PC-3 (cell line): ENCODE data around the gene RASL10B. TPM values are rescaled to one million over a fixed set of nuclear protein-coding genes. Genes with fewer than 3 reads are reported as not detected.

Source experiments
- ATAC-seq: fragments of 200-7000 bp; cut with Tn5 transposase; 2 replicates; pipeline ENCODE4 v1.9.1; 2020; ENCODE audit warnings: mild to moderate bottlenecking, moderate library complexity
- BruUV-seq: library from RNA; stranded (reverse); fragments of 400-500 nt; replicated peaks from 2 replicates; lab custom pipeline; 2021; lab: Mats Ljungman, UMichigan
- CTCF ChIA-PET: fragments of 300-600 bp; sonication (Branson Sonifier 250); formaldehyde crosslinking; loops from one replicate; lab custom pipeline; 2022; ENCODE audit warnings: antibody characterized with exemption; lab: Charles Lee
- POLR2A ChIA-PET: fragments of 300-600 bp; sonication (Branson Sonifier 250); formaldehyde crosslinking; loops from one replicate; lab custom pipeline; 2022; ENCODE audit warnings: antibody characterized with exemption; ENCODE audit not compliant: unreplicated experiment; lab: Charles Lee
- DNase-seq: peaks from one replicate; pipeline ENCODE4 v3.0.0-alpha.2; 2015
- H2AFZ ChIP-seq: fragments of 300-600 bp; sonication (generic); 2 replicates; pipeline ENCODE4 v1.6.0; 2016; ENCODE audit warnings: antibody characterized with exemption, low read length
- H3F3A ChIP-seq: fragments of 300-600 bp; sonication (generic); one replicate; pipeline ENCODE4 v1.6.0; 2017; ENCODE audit warnings: antibody characterized with exemption, low read length, control low read depth, mild to moderate bottlenecking; ENCODE audit not compliant: unreplicated experiment
- H3K27ac ChIP-seq: fragments of 300-600 bp; sonication (generic); 2 replicates; pipeline ENCODE4 v1.5.1; 2016; ENCODE audit warnings: mild to moderate bottlenecking, low read length
- H3K27me3 ChIP-seq: fragments of 300-600 bp; sonication (generic); 2 replicates; pipeline ENCODE4 v1.6.1; 2016; ENCODE audit warnings: low read length, mixed read lengths
- H3K36me3 ChIP-seq: fragments of 300-600 bp; sonication (generic); 2 replicates; pipeline ENCODE4 v1.6.1; 2016; ENCODE audit warnings: low read depth, mixed run types, low read length, mixed read lengths
- H3K4me1 ChIP-seq: fragments of 300-600 bp; sonication (generic); 2 replicates; pipeline ENCODE4 v1.5.1; 2016; ENCODE audit warnings: low read length; ENCODE audit not compliant: insufficient read depth
- H3K4me2 ChIP-seq: fragments of 300-600 bp; sonication (generic); 2 replicates; pipeline ENCODE4 v1.6.0; 2016; ENCODE audit warnings: low read length
- H3K4me3 ChIP-seq: fragments of 300-600 bp; sonication (generic); 2 replicates; pipeline ENCODE4 v1.5.1; 2016; ENCODE audit warnings: mild to moderate bottlenecking, low read length, mixed read lengths
- H3K79me2 ChIP-seq: fragments of 300-600 bp; sonication (generic); 2 replicates; pipeline ENCODE4 v1.6.1; 2017; ENCODE audit warnings: low read length, mixed read lengths
- H3K9ac ChIP-seq: fragments of 300-600 bp; sonication (generic); 2 replicates; pipeline ENCODE4 v1.6.0; 2016; ENCODE audit warnings: mild to moderate bottlenecking, low read length
- H3K9me2 ChIP-seq: fragments of 300-600 bp; sonication (generic); replicated peaks from 2 replicates; pipeline ENCODE4 v1.6.1; 2016; ENCODE audit warnings: mixed run types, low read length, mixed read lengths
- H3K9me3 ChIP-seq: fragments of 300-600 bp; sonication (generic); 2 replicates; pipeline ENCODE4 v1.6.1; 2016; ENCODE audit warnings: low read length, mixed read lengths
- H4K20me1 ChIP-seq: fragments of 300-600 bp; sonication (generic); 2 replicates; pipeline ENCODE4 v1.6.1; 2016; ENCODE audit warnings: low read length, mixed read lengths
- CTCF ChIP-seq: fragments of 300-600 bp; sonication (generic); conservative IDR thresholded peaks from 2 replicates; pipeline ENCODE4 v1.5.1; 2017; ENCODE audit warnings: antibody characterized with exemption, low read depth, mild to moderate bottlenecking, low read length
- EZH2 ChIP-seq: fragments of 300-600 bp; sonication (generic); IDR thresholded peaks from one replicate; pipeline ENCODE4 v1.6.1; 2017; ENCODE audit warnings: antibody characterized with exemption, mild to moderate bottlenecking, low read length; ENCODE audit not compliant: unreplicated experiment
- EZH2phosphoT487 ChIP-seq: fragments of 300-600 bp; sonication (generic); IDR thresholded peaks from 2 replicates; pipeline ENCODE4 v1.6.1; 2018; ENCODE audit warnings: mild to moderate bottlenecking, antibody characterized with exemption, low read length, borderline replicate concordance
- intact Hi-C: fragments of 100-400 bp; cut with micrococcal nuclease; formaldehyde crosslinking; loops from 2 replicates; pipeline ENCODE4 v1.9.0; 2023
- total RNA-seq: library from RNA; depleted of rRNA; stranded (reverse); fragments of >200 nt; gene quantifications from 2 replicates; pipeline ENCODE4 v1.2.3, GENCODE V29; 2014

RASL10B gene
- total RNA-seq, 1 experiment from 2014 or later = 0.77 TPM

GRCh38 chr17:35713069-35713728, 18.2 kb upstream of the RASL10B start:
- CTCF ChIA-PET = no interaction called here
- Histone ChIP-seq H3K36me3 (peaks cover 25% of the 10 kb centered on the region; the same call in 1 of the 2 replicates), H3K4me1 (no peaks in the 10 kb centered on the region), H3K9me2 (no peaks in the 10 kb centered on the region), H3K79me2 (no peaks in the 10 kb centered on the region), H2AFZ (no peak overlapping the region), H3F3A (no peaks in the 10 kb centered on the region), H3K27ac (no peak overlapping the region), H3K4me2 (no peak overlapping the region), H3K9ac (no peak overlapping the region), H3K4me3 (no peak overlapping the region), H3K9me3 (no peaks in the 10 kb centered on the region), H3K27me3 (no peaks in the 10 kb centered on the region), H4K20me1 (no peaks in the 10 kb centered on the region)
- no TSS peak for BruUV-seq
- intact Hi-C loops = no loop called here
- TF ChIP-seq EZH2 (no peak), CTCF (no peak), EZH2phosphoT487 (no peak)
- DNase-seq = no peak
- no peak for ATAC-seq
- POLR2A ChIA-PET = no interaction called here

- Histone ChIP-seq H3K4me2 (no peak overlapping the region), H3K9ac (no peak overlapping the region), H3K4me3 (no peak overlapping the region), H3K36me3 (peaks cover 28% of the 10 kb centered on the region; the same call in 1 of the 2 replicates), H3K4me1 (no peaks in the 10 kb centered on the region), H2AFZ (no peak overlapping the region), H3K27ac (no peak overlapping the region), H3K79me2 (no peaks in the 10 kb centered on the region), H3K9me2 (no peaks in the 10 kb centered on the region), H4K20me1 (no peaks in the 10 kb centered on the region), H3K27me3 (no peaks in the 10 kb centered on the region), H3F3A (no peaks in the 10 kb centered on the region), H3K9me3 (no peaks in the 10 kb centered on the region)
- DNase-seq = no peak
- POLR2A ChIA-PET = no interaction called here
- BruUV-seq = no TSS peak
- CTCF ChIA-PET = no interaction called here
- intact Hi-C loops = no loop called here
- ATAC-seq = no peak
- no peak for TF ChIP-seq EZH2phosphoT487
- TF ChIP-seq EZH2 = no peak
- no peak for TF ChIP-seq CTCF
These were observed 16.5 kb upstream of the RASL10B start for GRCh38 chr17:35714988-35715387.

GRCh38 chr17:35715416-35715815, 16.0 kb upstream of the RASL10B start:
- no peak overlapping the region for H3K27ac ChIP-seq
- H3K9me3 ChIP-seq = no peaks in the 10 kb centered on the region
- intact Hi-C loops = no loop called here

More at GRCh38 chr17:35715416-35715815, 16.0 kb upstream of the RASL10B start:
- TF ChIP-seq CTCF (no peak), EZH2phosphoT487 (no peak), EZH2 (no peak)
- no peaks in the 10 kb centered on the region for H3K4me1 ChIP-seq
- H3K4me3 ChIP-seq = no peak overlapping the region
- no peaks in the 10 kb centered on the region for H3K79me2 ChIP-seq
- ATAC-seq (no peak), DNase-seq (no peak)
- no peaks in the 10 kb centered on the region for H3K27me3 ChIP-seq
- H3K9me2 ChIP-seq = no peaks in the 10 kb centered on the region
- H4K20me1 ChIP-seq = no peaks in the 10 kb centered on the region
- ChIA-PET CTCF (no interaction called here), POLR2A (no interaction called here)
- H2AFZ ChIP-seq = no peak overlapping the region
- H3K9ac ChIP-seq = no peak overlapping the region
- peaks cover 27% of the 10 kb centered on the region; the same call in 1 of the 2 replicates for H3K36me3 ChIP-seq
- H3F3A ChIP-seq = no peaks in the 10 kb centered on the region
- no TSS peak for BruUV-seq
- no peak overlapping the region for H3K4me2 ChIP-seq
